ENCODE data around the gene RAET1L.
"Not testable (repeated sequence)": the region's sequence is repeated elsewhere in the genome, so short reads cannot be mapped to it uniquely, and the experiment has no call there.

RAET1L gene

DNA sequence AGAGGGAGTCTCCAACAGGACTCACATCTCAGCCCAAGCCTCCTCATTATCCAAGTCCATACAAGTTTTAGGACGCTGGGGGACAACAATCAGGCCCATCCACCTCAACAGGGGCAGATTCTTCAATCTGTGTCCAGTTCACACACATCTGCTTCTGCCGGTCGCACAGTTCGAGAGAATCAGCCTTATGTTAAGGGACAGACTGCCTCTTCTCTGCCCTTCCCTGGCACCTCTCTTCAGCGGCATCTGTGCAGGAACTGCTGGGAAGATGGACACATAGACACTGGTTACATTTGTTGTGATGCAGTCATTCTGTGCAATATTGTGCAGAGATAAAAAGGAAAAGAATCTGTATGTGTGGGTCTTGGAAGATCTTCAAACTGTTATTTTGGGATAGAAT lies 40.6 kb downstream of the RAET1L start:
- H3K4me1 ChIP-seq (ENCODE audit: control insufficient read depth, low read depth, low read length): no peaks in the 10 kb centered on the region
- no peaks in the 10 kb centered on the region for H3K36me3 ChIP-seq (ENCODE audit: control insufficient read depth, low read depth, low read length)
- no peak overlapping the region for H3K9ac ChIP-seq (ENCODE audit: low read length)
- peaks cover 92% of the 10 kb centered on the region for H3K27me3 ChIP-seq (ENCODE audit: control insufficient read depth, insufficient read depth, low read length)
- H3K27ac ChIP-seq (ENCODE audit: low read length): no peak overlapping the region
- H3K4me3 ChIP-seq (ENCODE audit: low read length): no peak overlapping the region
- H3K9me3 ChIP-seq (ENCODE audit: control insufficient read depth, low read depth, low read length): no peaks in the 10 kb centered on the region

DNA sequence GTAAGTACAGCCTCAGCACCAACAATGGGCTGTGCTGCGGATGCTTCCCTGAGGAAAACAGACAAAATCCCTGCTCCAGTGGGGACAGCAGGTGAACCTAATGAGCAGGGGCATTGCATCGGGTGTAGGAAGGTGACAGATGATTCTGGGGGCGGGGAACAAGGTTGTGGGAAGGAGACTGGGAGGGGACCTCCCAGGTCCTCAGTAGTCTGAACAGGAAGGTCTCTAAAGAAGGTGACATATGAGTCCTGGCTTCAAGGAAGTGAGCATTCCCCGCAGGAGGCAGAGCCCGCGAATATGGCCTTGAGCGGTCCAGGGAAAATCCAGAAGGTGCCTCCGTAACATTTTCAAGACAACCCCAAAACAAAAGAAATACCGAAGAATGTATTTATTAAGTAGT lies 42.2 kb downstream of the RAET1L start:
- Histone ChIP-seq H3K27me3 (ENCODE audit: control insufficient read depth, insufficient read depth, low read length) (peaks cover 89% of the 10 kb centered on the region), H3K9me3 (ENCODE audit: control insufficient read depth, low read depth, low read length) (no peaks in the 10 kb centered on the region), H3K27ac (ENCODE audit: low read length) (no peak overlapping the region), H3K9ac (ENCODE audit: low read length) (no peak overlapping the region), H3K4me1 (ENCODE audit: control insufficient read depth, low read depth, low read length) (no peaks in the 10 kb centered on the region), H3K4me3 (ENCODE audit: low read length) (no peak overlapping the region), H3K36me3 (ENCODE audit: control insufficient read depth, low read depth, low read length) (no peaks in the 10 kb centered on the region)

DNA sequence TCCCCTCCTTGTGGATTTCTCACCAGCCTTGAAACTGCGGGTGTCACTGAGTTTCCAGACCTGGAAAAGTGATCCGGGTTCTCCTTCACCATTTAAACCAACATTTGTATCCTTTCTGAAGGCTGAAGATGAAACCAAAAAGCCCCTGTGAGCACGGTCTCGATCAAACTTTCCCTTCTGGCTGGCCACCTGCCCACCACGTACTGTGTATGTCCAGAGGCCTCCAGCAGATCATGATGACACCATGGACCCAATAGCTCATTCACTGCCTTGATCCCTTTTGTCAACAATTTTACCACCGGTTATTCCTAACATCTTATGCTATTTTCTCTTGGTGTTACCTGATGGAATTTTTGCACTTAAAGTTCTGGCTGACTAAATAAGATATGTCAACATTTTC lies 46.0 kb downstream of the RAET1L start:
- peaks cover 88% of the 10 kb centered on the region for H3K27me3 ChIP-seq (ENCODE audit: control insufficient read depth, insufficient read depth, low read length)
- no peak overlapping the region for H3K9ac ChIP-seq (ENCODE audit: low read length)
- H3K4me3 ChIP-seq (ENCODE audit: low read length): no peak overlapping the region
- no peaks in the 10 kb centered on the region for H3K36me3 ChIP-seq (ENCODE audit: control insufficient read depth, low read depth, low read length)
- no peaks in the 10 kb centered on the region for H3K4me1 ChIP-seq (ENCODE audit: control insufficient read depth, low read depth, low read length)
- H3K27ac ChIP-seq (ENCODE audit: low read length): no peak overlapping the region
- no peaks in the 10 kb centered on the region for H3K9me3 ChIP-seq (ENCODE audit: control insufficient read depth, low read depth, low read length)

DNA sequence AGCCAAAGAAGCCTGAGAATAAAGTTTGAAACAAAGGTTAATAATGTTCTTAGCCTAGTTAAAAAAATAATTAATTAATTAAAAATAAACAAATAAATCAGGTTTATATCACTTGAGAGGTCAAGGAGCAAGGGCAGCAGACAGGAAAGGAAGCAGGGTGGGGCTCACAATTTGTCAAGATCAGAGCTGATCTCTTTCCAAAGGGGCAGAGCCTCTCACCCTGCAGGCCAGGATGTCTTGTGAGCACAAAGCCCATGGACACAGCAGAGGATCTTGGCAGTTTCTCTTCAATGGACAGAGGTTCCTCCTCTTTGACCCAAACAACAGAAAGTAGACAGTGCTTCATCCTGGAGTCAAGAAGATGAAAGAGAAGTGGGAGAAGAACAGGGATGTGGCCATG lies 46.7 kb downstream of the RAET1L start:
- Histone ChIP-seq H3K9ac (ENCODE audit: low read length) (no peak overlapping the region), H3K9me3 (ENCODE audit: control insufficient read depth, low read depth, low read length) (no peaks in the 10 kb centered on the region), H3K36me3 (ENCODE audit: control insufficient read depth, low read depth, low read length) (no peaks in the 10 kb centered on the region), H3K27ac (ENCODE audit: low read length) (no peak overlapping the region), H3K27me3 (ENCODE audit: control insufficient read depth, insufficient read depth, low read length) (peaks cover 88% of the 10 kb centered on the region), H3K4me1 (ENCODE audit: control insufficient read depth, low read depth, low read length) (no peaks in the 10 kb centered on the region), H3K4me3 (ENCODE audit: low read length) (no peak overlapping the region)

DNA sequence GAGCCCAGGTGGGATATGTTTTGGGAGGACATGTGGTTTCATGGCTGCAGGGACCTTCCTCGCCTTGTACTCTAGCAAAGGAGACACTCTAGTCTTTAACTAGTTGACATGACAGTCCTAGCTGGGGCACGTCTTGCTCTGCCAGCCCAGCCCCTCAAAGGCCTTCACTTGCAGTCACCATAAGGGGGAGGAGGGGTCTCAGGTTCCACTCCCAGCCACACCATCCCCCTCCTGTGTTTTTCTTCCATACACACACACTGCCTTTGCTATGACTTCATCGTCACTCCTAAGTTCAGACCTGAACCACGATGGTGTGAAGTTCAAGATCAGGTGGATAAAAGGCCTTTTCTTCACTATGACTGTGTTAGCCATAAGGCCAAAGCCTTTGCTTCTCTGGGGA lies 48.1 kb downstream of the RAET1L start:
- Histone ChIP-seq H3K4me1 (ENCODE audit: control insufficient read depth, low read depth, low read length) (no peaks in the 10 kb centered on the region), H3K36me3 (ENCODE audit: control insufficient read depth, low read depth, low read length) (no peaks in the 10 kb centered on the region), H3K4me3 (ENCODE audit: low read length) (no peak overlapping the region), H3K9me3 (ENCODE audit: control insufficient read depth, low read depth, low read length) (no peaks in the 10 kb centered on the region), H3K27me3 (ENCODE audit: control insufficient read depth, insufficient read depth, low read length) (peaks cover 83% of the 10 kb centered on the region), H3K9ac (ENCODE audit: low read length) (no peak overlapping the region), H3K27ac (ENCODE audit: low read length) (no peak overlapping the region)

DNA sequence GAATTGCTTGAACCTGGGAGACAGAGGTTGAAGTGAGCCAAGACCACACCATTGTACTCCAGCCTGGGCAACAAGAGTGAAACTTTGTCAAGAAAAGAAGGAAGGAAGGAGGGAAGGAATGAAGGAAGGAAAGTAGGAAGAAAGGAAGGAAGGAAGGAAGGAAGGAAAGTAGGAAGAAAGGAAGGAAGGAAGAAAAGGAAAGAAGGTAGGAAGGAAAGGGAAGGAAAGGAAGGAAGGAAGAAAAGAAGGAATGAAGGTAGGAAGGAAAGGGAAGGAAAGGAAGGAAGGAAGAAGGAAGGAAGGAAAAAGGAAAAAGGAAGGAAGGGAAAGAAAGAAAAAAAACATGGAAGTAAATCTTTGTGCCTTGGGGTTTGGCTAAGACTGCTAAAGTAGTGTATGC lies 49.9 kb downstream of the RAET1L start:
- no peaks in the 10 kb centered on the region for H3K9me3 ChIP-seq (ENCODE audit: control insufficient read depth, low read depth, low read length)
- no peaks in the 10 kb centered on the region for H3K36me3 ChIP-seq (ENCODE audit: control insufficient read depth, low read depth, low read length)
- no peak overlapping the region for H3K9ac ChIP-seq (ENCODE audit: low read length)
- no peak overlapping the region for H3K27ac ChIP-seq (ENCODE audit: low read length)
- peaks cover 75% of the 10 kb centered on the region for H3K27me3 ChIP-seq (ENCODE audit: control insufficient read depth, insufficient read depth, low read length)
- H3K4me1 ChIP-seq (ENCODE audit: control insufficient read depth, low read depth, low read length): no peaks in the 10 kb centered on the region
- no peak overlapping the region for H3K4me3 ChIP-seq (ENCODE audit: low read length)

DNA sequence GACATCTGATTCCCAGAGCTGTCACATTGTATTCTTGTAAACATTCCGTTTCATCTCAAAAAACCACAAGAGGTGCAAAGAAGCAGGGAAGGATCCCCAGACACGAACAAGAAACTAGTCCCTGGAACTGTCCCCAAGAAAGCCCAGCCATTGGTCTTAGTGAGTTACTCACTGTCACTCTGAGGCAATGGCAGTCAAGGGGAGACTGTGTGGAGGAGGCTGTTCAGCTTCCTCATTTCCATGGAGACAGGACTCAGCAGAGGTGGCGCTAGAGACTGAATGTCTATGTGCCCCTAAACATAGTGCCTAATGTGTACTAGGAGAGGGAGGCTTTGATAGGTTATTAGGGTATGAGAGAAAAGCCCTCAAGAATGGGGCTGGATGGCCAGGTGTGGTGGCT lies 50.5 kb downstream of the RAET1L start:
- no peak overlapping the region for H3K9ac ChIP-seq (ENCODE audit: low read length)
- H3K9me3 ChIP-seq (ENCODE audit: control insufficient read depth, low read depth, low read length): no peaks in the 10 kb centered on the region
- H3K27ac ChIP-seq (ENCODE audit: low read length): no peak overlapping the region
- no peaks in the 10 kb centered on the region for H3K36me3 ChIP-seq (ENCODE audit: control insufficient read depth, low read depth, low read length)
- peaks cover 81% of the 10 kb centered on the region for H3K27me3 ChIP-seq (ENCODE audit: control insufficient read depth, insufficient read depth, low read length)
- no peak overlapping the region for H3K4me3 ChIP-seq (ENCODE audit: low read length)
- no peaks in the 10 kb centered on the region for H3K4me1 ChIP-seq (ENCODE audit: control insufficient read depth, low read depth, low read length)

DNA sequence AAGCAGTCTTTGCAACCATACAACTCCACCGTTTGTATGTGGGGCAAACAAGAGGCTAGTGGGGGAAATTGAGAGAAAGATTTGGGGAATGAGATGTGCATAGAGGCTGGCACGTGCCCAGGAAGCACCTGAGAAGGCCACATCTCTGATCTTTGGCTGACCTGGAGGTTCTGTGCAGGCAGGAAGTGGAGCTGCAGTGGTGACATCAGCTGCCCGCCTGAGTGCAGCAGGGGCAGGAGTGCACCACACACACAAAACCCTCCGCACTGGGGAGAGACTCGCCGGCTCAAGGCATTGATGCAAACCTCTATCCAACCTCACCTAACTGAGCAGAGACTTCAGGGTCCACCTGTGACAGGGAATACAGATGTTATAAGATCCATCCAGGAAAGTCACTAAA lies 50.9 kb downstream of the RAET1L start:
- H3K9ac ChIP-seq (ENCODE audit: low read length); H3K27ac ChIP-seq (ENCODE audit: low read length); H3K4me3 ChIP-seq (ENCODE audit: low read length); H3K4me1 ChIP-seq (ENCODE audit: control insufficient read depth, low read depth, low read length); H3K9me3 ChIP-seq (ENCODE audit: control insufficient read depth, low read depth, low read length); H3K36me3 ChIP-seq (ENCODE audit: control insufficient read depth, low read depth, low read length): not testable (repeated sequence)
- H3K27me3 ChIP-seq (ENCODE audit: control insufficient read depth, insufficient read depth, low read length): peaks cover 83% of the 10 kb centered on the region

DNA sequence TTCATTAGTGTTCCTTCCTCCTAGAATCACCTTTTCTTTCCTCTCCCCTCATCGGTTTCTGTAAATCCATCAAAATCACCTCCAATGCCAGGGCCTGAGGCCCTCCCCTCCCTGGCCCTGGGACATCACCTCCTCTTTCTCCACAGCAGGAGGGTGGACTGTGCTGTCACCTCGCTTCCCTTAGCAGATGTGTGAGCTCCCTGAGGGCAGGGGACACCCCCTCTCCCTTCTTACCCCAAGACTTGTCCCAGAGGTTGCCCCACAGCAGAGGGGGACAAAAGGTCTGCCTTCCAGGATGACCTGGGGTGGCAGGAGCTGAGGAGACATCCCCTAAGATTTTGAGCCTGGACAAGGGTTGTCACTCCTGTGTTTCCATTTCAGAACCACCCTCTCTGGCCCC lies 55.7 kb downstream of the RAET1L start:
- Histone ChIP-seq H3K4me3 (ENCODE audit: low read length) (no peak overlapping the region), H3K4me1 (ENCODE audit: control insufficient read depth, low read depth, low read length) (no peaks in the 10 kb centered on the region), H3K36me3 (ENCODE audit: control insufficient read depth, low read depth, low read length) (no peaks in the 10 kb centered on the region), H3K27me3 (ENCODE audit: control insufficient read depth, insufficient read depth, low read length) (peaks cover 86% of the 10 kb centered on the region), H3K9ac (ENCODE audit: low read length) (no peak overlapping the region), H3K9me3 (ENCODE audit: control insufficient read depth, low read depth, low read length) (no peaks in the 10 kb centered on the region), H3K27ac (ENCODE audit: low read length) (no peak overlapping the region)

DNA sequence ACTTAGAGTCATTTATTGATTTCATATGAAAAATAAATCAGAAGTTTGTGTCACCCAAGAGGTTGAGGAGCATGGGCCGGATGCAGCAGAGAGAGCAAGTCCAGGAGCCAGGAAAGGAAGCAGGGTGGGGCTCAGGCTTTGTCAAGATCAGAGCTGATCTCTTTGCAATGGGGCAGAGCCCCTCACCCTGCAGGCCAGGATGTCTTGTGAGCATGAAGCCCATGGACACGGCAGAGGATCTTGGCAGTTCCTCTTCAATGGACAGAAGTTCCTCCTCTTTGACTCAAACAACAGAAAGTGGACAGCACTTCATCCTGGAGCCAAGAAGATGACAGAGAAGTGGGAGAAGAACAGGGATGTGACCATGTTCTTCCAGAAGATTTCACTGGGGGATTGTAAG lies 56.4 kb downstream of the RAET1L start:
- not testable (repeated sequence) for H3K9ac ChIP-seq (ENCODE audit: low read length); H3K27ac ChIP-seq (ENCODE audit: low read length); H3K36me3 ChIP-seq (ENCODE audit: control insufficient read depth, low read depth, low read length); H3K4me3 ChIP-seq (ENCODE audit: low read length); H3K4me1 ChIP-seq (ENCODE audit: control insufficient read depth, low read depth, low read length); H3K9me3 ChIP-seq (ENCODE audit: control insufficient read depth, low read depth, low read length)
- peaks cover 86% of the 10 kb centered on the region for H3K27me3 ChIP-seq (ENCODE audit: control insufficient read depth, insufficient read depth, low read length)

All from iPS-18a (cell line).